HG03175 (cell line): ENCODE measurements around the gene PLA2G15.

ENCODE experiments used
- ATAC-seq: cut with Tn5 transposase; IDR thresholded peaks from one replicate; pipeline ENCODE4 v1.9.1; 2021; ENCODE audit warnings: mild to moderate bottlenecking, moderate library complexity; ENCODE audit not compliant: unreplicated experiment

PLA2G15 gene

DNA sequence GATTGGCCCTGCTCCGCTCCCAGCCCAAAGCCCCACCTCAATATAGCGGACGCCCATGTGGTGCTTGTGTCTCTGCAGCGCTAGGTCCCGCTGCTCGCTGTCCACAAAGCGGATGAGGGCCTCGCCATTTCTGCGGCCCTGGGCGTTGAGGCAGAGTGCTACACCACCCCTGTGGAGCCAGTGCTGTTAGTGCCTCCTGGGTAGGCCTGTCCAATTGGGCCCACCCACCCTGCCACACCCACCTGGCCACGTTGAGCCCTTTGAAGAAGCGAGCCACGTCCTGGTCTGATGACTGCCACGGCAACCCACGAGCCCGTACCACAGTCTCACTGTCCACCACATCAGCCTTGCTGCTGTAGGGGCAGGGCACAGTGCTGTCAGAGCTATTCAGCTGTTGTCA, 12.8 kb upstream of the PLA2G15 start:
- no peak for ATAC-seq

DNA sequence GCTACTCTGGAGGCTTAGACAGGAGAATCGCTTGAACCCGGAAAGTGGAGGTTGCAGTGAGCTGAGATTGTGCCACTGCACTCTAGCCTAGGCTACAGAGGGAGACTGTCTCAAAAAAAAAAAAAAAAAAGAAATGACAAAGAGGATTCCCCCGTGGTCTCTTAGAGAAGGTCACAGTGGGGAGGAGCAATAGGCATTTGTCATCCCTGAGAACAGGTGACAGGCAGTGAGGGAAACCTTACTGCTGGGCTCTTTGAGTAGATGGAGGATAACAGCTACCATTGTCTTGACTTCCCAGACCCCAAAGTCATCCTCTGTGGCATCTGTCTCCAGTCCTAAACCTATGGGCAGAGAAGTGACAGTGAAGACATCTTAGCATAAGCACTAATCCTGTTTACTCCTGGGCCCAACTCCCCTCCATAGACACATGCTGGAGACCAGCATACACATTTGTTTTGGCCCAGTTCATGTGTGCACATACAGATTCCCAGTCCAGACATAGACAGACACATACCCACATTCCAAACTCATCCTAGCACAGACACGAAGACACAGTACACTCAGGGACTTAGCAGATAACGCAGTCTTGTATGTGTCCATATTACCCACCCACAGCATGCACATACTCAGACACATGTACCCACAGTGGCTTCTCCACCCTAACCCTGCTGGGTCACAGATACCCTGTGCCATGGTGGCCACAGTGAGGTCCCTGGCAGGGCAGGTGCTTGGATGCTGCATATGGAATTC, 11.9 kb upstream of the PLA2G15 start:
- no peak for ATAC-seq

- ATAC-seq: no peak
These were observed 11.4 kb upstream of the PLA2G15 start for GRCh38 chr16:68233835-68234187.

DNA sequence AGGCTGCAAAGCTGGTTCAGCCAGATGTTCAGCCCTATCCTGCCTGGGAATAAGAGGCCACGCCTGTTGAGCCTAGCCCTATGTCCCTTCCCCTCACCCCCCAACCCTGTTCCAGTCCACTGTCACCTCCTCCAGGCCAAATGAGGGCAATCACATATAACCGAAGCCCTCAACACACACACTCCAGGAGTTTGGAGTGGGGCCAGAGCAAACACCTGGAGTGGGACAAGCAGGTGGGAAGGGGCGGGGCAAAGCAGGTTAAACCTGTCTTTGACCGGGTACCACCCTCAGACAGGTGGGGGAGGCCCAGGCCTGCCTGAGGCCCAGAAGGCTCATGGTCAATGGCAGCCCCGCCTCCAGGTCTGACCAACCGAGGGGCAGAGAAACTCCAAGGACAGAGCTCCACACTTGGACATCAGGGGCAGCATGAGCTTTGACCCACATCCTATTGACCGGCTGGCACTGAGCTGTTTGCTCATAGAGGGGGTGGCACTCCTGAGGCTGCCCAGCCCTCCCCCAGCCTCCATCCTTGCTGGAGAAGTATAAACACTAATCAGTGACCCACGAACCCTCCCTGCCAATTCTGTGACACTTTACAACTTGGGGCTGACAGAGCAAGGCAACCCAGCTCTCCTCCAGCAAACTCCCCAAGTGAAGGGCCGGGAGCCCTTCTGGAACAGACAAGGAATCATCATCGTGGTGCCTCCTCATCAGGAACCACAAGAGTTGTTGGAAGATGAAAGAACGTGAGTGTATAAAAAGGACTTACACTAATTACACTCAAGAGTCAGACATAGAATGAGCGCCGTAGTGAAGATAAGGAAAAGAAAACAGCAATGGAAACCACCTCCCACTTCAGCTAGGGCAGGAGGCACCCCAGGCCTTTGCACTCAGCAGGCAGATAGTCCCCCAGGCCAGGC, 10.7 kb upstream of the PLA2G15 start:
- ATAC-seq: no peak

- ATAC-seq: no peak
These were observed 9.9 kb upstream of the PLA2G15 start for GRCh38 chr16:68235108-68235886.

GRCh38 chr16:68235887-68236136, 9.4 kb upstream of the PLA2G15 start, which contains the start of gene ESRP2:
Gene ESRP2, minus strand, starts transcription at chr16:68236127. Its CDS starts 82 bp downstream, at chr16:68236045.
- ATAC-seq: no peak

DNA sequence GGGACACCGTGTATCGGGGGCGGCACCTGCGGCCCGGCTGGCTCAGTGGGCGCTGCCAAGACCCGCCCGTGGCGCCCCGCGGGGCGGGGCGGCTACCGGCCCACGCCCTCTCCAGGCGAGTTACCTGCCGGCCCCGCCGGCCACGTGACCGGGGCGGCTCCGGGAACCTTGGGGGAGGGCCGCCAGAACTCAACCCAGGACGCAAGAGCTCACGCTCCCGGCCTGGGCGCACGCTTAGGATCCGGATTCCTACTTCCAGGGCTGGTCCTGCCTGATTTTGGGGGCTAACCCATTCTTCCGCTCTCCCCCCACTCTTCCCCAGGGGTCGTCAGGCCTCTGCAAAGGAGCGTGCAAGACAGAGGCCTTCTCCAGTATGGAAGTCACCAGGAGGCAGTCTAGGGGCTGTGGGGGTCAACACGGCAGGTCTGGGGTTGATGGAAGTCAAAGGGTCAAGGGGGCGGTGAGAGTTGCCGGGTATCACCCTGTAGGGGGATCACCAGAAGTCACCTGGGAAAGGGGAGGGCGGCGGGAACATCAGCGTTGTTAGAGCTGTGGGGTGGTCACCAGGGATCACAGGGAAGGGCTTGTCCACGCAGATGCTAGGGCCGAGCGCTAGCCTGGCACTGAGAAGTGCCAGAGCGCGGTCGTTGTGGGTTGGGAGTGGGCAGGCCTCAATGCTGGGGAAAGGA, 8.9 kb upstream of the PLA2G15 start:
- no peak for ATAC-seq

DNA sequence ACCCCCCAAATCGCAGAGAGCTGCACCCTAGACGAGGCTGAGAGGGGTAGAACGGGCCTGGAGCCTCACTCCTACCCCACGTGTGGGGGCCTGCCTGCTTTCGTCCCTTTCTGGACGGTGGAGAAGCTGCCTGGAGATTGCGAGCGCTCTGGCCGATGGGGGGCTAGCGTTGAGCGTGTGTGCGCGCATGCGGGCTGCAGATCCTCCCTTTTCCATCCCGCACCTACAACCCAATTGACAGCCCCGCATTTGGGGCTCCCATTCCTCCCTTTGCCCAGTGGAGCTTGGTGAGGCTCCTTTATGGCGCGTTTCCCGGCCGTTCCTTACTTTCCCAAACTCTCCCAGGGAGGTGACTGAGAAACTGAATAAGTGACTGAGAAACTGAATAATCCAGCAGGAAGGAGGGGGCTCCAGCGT, 8.3 kb upstream of the PLA2G15 start:
- no peak for ATAC-seq

- peak; percentile 79 for ATAC-seq
These were observed 7.7 kb upstream of the PLA2G15 start for GRCh38 chr16:68237243-68238028.

- ATAC-seq: peak; percentile 26
These were observed 7.2 kb upstream of the PLA2G15 start for GRCh38 chr16:68238029-68238345.

GRCh38 chr16:68242085-68242484, 3.1 kb upstream of the PLA2G15 start:
- no peak for ATAC-seq

GRCh38 chr16:68242926-68243858, 2.0 kb upstream of the PLA2G15 start:
- ATAC-seq: no peak

DNA sequence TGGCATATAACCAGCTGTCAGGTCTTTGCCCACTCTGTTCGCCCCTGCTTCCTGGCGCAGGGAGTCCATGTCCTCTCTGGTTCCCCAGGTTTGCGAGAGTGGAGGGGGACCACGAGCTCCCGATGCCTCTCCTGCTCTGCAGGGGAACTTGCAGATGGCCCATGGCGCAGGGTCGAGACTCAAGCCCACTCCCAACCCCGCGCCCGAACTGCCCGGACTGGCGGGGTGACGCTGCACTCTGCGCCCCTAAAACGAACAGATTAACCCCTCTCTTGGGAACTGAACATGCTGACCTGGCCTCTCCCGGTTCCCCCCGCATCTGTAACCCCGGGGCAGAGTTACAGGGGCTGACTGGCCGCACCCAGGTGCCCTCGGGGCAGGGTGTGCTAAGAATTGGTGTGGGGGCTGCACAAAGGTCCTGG, 681 bp upstream of the PLA2G15 start:
- ATAC-seq: no peak

- ATAC-seq: no peak
These were observed 948 bp downstream of the PLA2G15 start for GRCh38 chr16:68246121-68246520.

DNA sequence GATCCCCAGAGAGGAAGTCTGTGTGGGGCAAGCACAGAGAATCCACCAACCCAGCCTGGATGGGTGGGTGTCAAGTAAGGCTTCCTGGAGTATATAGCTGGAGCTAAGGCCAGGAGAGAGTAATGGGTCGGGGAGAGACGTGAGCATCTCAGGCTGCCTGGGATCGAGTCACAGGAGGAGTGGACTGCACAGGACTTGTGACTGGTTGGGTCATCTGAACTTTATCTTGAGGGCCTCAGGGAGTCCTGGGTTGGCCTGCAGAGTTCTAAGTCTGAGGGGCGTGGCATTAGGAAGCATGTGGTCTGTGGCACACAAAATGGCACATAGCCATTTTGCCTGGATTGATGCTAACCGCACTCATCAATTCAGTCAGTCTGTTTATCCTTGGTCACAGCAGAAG, 1.5 kb downstream of the PLA2G15 start:
- ATAC-seq: no peak

GRCh38 chr16:68247400-68247799, 2.2 kb downstream of the PLA2G15 start:
- ATAC-seq: no peak

DNA sequence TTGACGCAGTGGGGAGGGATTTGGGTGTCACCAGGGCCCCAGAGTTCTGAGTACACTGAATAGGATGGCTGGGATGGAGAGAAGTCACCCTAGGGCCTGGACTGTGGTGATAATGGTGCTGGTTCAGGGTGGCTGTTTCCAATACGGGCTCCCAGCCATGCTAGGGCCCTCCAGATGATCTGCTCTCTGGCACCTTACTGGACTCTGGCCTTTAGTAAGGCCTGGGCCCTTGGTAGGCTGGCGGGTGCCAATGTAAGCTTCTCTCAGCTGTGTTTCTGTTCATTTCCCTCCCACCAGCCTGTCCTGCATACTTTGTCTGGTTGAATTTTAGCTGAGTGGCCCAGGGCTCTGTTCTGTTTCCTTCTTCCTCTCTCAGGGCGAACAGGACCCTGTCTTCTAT, 2.8 kb downstream of the PLA2G15 start:
- ATAC-seq: no peak

GRCh38 chr16:68249371-68249770, 4.2 kb downstream of the PLA2G15 start:
- no peak for ATAC-seq

DNA sequence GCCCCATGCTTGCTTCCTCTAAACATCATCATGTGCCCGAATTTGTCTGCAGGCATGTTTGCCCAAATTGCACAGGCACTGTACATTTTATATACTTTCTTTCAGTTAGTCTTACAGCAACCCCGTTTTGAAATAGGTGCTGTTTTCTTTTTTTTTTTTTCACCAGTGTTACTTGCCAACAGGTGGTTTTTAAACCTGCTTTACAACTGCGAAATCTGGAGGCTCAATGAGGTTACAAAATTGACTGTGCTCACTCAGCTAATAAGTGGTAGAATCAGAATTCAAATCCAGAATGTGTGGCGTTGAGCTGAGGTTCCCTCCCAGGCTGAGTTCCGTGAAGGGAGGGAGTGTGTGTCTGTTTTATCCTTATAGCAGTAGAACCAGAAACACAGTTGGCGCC, 5.8 kb downstream of the PLA2G15 start:
- ATAC-seq: no peak
